ENCODE results near the gene HDX.
"Not testable (repeated sequence)": the region's sequence is repeated elsewhere in the genome, so short reads cannot be mapped to it uniquely, and the experiment has no call there.

Gene HDX

DNA sequence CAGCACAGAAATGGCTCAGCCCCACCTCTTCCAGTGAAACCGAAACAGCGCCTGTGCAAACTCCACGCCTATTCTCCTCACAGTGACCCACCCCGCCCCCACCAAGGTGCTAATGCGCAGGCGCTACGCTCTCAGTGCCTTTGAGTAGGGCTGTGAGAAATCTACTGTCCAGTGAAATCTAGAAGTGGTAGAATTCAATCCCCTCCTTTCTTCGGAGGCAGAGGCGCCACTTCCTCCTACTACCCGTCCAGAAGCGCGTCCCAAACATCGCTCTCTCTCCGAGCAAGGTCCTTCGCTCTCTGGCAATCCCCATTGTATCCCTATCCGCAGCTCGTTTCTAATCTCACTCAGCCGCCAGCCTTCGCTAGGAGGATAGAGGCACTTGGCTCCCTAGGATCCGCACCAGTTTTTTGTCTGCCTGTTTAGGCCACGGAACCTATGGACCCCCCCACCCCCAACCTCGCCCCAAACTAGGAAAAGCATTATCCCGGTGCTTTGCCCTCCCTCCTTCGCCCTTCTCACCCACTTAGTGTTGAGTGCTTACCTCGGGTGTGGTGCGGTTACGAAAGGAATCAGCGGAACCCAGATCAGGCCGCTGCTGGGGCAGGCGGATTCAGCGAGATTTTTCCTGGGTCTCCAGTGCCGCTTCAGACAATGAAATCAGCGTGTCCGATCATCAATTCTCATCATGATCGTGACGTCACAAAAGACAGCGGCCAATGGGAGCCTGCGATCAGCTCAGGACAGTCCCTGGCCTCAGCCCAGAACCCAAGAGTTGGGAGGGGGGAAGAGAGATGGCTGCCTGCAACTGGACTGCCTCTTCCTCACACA lies at the start of gene HDX:
HDX (minus strand) TSS at position 656 of the 831 bp plus-strand sequence. CDS start 27,056 bp downstream, outside the sequence.
- DNase-seq, result peak; percentile 91

GRCh38 chrX:84541315-84541714 lies 39.1 kb upstream of the HDX start:
- peak; percentile 31 for DNase-seq

GRCh38 chrX:84537627-84538026 lies 35.4 kb upstream of the HDX start:
- DNase-seq, result not testable (repeated sequence)

GRCh38 chrX:84488426-84488825 lies 13.8 kb downstream of the HDX start:
- no peak for DNase-seq

DNA sequence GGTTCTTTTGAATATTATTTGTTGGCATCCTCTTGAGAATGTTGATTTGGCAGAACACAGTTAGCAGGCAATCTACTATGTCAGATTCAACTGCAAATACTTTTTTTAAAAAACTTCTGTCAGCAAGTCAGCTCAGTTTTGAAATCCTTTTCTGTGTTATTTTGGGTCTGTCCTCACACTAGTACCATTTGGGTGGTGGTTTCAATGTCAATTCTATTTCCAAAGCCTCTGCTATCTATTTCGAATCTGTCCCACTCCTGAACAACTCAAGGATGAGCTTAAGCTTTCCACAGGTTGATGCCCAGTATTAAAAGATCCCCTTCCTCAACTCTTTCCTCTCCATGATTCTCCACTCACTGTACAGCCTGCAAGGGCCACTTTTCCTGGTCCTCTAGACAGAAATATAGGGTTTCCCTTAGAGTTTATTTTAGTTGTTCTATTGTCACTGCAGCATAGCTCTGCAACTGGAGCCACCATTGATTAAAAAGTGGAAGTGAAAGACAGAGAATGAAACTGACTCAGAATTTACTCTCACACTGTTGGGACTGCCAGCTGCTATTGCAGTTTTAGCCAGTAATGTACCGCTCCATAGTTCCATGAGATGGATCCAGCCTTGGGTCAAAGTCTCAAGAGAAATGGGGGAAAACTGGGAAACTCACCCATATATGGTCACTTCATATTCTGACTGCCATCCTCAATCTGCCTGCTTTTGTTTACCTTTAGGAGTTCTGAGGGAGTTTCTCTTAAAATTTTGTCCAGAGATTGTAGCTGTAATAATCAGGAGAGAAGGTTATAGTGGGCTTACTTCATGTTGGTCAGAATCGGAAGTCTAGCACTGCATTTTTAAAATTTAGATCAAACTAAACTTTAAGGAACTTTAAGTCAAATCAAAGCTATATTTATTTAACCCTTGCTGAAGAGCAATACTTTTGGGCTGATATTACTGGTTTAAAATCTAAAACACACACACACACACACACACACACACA lies 14.6 kb downstream of the HDX start:
- no peak for DNase-seq

DNA sequence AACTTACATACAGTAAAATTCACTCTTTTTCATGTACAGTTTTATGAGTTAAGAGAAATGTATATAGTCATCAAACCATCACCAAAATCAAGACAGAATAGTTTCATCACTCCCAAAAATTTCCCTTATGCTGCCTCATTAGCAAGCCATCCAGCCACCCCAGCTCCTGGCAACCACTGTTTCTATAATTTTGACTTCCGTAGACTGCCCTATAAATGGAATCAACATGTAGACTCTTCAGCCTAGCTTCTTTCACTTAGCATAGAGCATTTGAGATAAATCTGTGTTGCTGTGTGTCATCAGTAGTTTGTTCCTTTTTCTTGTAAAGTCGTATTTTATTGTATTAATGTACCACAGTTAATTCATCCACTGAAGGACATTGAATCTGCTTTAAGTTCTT lies 23.2 kb downstream of the HDX start:
- no peak for DNase-seq

DNA sequence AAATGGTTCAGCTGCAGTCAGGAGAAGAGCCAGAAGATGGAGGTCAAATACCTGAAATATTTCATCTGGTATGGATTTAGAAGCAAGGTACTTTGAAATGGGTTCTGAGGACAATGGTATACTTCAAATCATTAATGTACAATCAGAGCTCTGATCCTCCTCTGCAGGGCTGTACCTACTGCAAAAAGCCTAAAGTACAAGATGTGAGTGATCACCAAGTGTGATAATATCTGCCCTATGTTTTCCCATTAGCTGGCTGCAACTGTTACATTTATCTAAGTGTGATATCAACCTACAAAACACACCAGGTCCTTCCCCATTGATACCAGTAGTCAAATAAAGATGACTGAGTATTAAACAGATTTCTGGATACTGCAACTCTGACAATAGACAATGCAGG lies 25.1 kb downstream of the HDX start:
- DNase-seq, result no peak

GRCh38 chrX:84475596-84475995 lies 26.7 kb downstream of the HDX start:
- DNase-seq, result no peak

DNA sequence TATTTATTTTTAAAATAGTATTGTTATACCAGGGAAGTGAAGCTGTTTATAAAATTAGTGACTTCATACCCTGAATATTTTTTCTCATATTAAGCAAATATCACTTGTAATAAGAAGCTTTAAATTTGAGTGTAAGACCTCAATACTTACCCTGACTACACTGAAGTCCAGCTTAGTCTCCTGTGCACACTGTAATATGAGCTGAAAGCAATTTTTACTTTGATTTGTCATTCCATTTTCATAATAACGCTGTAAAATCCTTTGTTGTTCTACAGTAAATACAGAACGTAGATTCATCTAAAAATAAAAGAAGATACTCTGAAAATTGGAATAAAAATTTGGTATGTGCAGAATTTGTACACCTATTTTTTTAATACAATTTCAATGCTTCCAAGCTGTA lies 27.2 kb downstream of the HDX start:
- no peak for DNase-seq

GRCh38 chrX:84469226-84469625 lies 33.0 kb downstream of the HDX start:
- peak; percentile 64 for DNase-seq

- DNase-seq, result no peak
Measured at GRCh38 chrX:84467898-84468297, 34.4 kb downstream of the HDX start.

GRCh38 chrX:84453351-84454246 lies 48.7 kb downstream of the HDX start:
- no peak for DNase-seq

DNA sequence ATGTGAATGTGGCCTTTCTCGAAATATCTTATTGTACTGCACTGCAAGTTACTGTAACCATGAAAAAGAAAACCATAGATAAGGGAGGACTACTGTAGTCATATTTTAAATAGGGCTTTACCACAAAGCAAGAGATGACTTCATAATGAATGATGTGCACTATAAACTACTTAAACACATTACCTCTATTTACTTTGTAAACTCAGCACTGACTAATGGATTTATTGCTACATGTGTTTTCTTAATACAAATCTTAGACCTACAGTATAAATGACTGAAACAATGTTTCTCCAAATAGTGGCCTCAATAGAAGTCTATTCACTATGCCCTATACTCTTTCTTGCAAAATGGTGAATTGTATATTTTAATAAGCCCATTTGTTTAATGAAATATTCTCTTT lies 61.1 kb downstream of the HDX start:
- DNase-seq, result peak; percentile 6

- DNase-seq, result no peak
Measured at GRCh38 chrX:84415140-84415539, 87.1 kb downstream of the HDX start.

DNA sequence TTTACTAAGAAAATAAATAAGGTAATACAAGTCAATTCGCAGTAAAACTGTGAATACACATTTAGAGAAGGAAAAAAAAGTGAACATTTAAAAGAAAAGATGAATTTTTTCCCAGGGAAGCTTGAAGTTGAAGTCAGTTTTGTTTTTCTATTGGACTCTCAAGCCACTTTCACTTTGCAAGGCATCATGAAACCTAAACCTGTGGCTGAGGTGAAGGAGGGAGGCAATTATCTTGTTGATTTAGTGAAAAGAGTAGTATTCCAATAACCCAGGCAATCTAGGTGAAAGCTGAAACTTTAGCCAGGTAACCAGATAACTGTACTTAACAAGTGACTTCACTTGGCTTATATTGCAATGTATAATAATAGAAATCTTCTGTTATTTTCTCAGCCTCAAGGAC lies 138.6 kb downstream of the HDX start:
- peak; percentile 45 for DNase-seq

DNA sequence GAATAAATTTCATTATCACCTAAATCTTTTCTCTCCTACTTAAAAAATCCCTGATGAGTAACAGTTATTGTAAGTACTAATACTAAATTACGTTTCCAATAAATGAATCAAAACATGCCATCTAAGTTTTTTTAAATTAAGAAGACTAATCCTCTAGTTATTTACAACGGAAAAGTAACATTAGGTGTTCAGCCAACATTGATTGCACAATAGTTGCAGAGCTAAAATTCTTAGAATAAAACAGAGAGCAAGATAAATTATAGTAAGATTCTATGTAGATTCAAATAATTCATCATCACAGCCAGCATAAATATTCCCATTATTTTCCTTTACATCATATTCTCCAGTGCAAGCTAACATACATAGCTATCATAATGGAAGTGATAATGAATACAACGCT lies 139.2 kb downstream of the HDX start:
- DNase-seq, result no peak

GRCh38 chrX:84362184-84362838 lies 139.9 kb downstream of the HDX start:
- DNase-seq, result no peak

- DNase-seq, result no peak
Measured at GRCh38 chrX:84358271-84358670, 144.0 kb downstream of the HDX start.

GRCh38 chrX:84357296-84357695 lies 145.0 kb downstream of the HDX start:
- DNase-seq, result no peak

- DNase-seq, result no peak
Measured at GRCh38 chrX:84340968-84341367, 161.3 kb downstream of the HDX start.

DNA sequence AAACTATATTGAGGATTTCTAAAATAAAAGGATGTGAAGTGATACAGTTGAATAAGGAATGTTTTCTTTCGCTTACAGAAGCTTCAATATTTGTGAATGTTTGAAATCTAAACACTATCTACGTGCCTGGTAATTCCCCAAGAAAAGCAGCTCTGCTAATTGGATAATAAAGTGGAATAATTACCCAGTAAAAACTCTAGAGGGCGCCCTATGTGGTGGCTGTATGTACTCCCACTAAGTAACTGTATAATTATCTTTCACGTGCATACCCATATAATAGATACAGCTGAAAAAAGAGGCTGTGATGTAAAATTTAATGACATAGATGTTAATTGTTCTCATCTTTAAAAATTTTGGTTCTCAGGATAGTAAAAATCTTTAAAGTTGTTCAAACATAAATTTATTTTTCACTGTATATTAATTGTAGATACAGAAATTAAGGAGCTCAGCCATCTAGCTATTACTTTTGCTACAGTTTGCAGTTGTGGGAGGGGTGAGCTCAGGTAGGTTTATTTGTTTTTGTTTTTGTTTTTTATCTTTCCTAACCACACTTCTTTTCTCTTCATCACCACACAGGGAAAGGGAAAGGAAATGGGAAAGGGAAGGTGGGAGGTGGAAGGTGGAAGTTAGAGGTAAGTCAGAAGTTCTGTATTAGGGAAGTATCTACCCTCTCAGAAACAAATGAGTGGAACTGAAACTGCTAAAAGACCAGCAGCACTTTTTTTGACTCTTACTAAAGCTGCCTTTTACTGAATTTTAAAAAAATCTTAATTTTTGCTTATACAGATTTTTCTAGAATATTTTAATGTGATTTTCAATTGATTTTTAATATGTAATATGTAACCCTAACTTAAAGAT lies 162.5 kb downstream of the HDX start:
- DNase-seq, result peak; percentile 58
